ENCODE data around the gene FBXO47. TPM values are rescaled to one million over a fixed set of nuclear protein-coding genes. Genes with fewer than 3 reads are reported as not detected.

The FBXO47 gene
- total RNA-seq, 1 experiment from 2014 or later, result not detected

- DNase-seq (ENCODE audit: low read depth, low spot score), result no peak
- in situ Hi-C loops (cut with HindIII; ENCODE audit: low pct_unique_long_range_greater_than_20kb, low sequenced_read_pairs), result no loop called here
Measured at GRCh38 chr17:38897176-38897575, 70.0 kb downstream of the FBXO47 start.

GRCh38 chr17:38896346-38896954 is 70.8 kb downstream of the FBXO47 start:
- in situ Hi-C loops (cut with HindIII; ENCODE audit: low pct_unique_long_range_greater_than_20kb, low sequenced_read_pairs), result no loop called here
- DNase-seq (ENCODE audit: low read depth, low spot score), result no peak

- in situ Hi-C loops (cut with HindIII; ENCODE audit: low pct_unique_long_range_greater_than_20kb, low sequenced_read_pairs), result no loop called here
- DNase-seq (ENCODE audit: low read depth, low spot score), result no peak
Measured at GRCh38 chr17:38894276-38894675, 72.9 kb downstream of the FBXO47 start.

GRCh38 chr17:38893607-38894006 is 73.6 kb downstream of the FBXO47 start:
- no peak for DNase-seq (ENCODE audit: low read depth, low spot score)
- in situ Hi-C loops (cut with HindIII; ENCODE audit: low pct_unique_long_range_greater_than_20kb, low sequenced_read_pairs), result no loop called here

- in situ Hi-C loops (cut with HindIII; ENCODE audit: low pct_unique_long_range_greater_than_20kb, low sequenced_read_pairs), result no loop called here
- DNase-seq (ENCODE audit: low read depth, low spot score), result no peak
Measured at GRCh38 chr17:38893113-38893512, 74.1 kb downstream of the FBXO47 start.

- no peak for DNase-seq (ENCODE audit: low read depth, low spot score)
- in situ Hi-C loops (cut with HindIII; ENCODE audit: low pct_unique_long_range_greater_than_20kb, low sequenced_read_pairs), result no loop called here
Measured at GRCh38 chr17:38892620-38893019, 74.6 kb downstream of the FBXO47 start.

GRCh38 chr17:38892083-38892482 is 75.1 kb downstream of the FBXO47 start:
- in situ Hi-C loops (cut with HindIII; ENCODE audit: low pct_unique_long_range_greater_than_20kb, low sequenced_read_pairs), result no loop called here
- no peak for DNase-seq (ENCODE audit: low read depth, low spot score)

- in situ Hi-C loops (cut with HindIII; ENCODE audit: low pct_unique_long_range_greater_than_20kb, low sequenced_read_pairs), result no loop called here
- DNase-seq (ENCODE audit: low read depth, low spot score), result no peak
Measured at GRCh38 chr17:38891441-38891840, 75.8 kb downstream of the FBXO47 start.

- no peak for DNase-seq (ENCODE audit: low read depth, low spot score)
- in situ Hi-C loops (cut with HindIII; ENCODE audit: low pct_unique_long_range_greater_than_20kb, low sequenced_read_pairs), result no loop called here
Measured at GRCh38 chr17:38890410-38890746, 76.8 kb downstream of the FBXO47 start.

- DNase-seq (ENCODE audit: low read depth, low spot score), result no peak
- in situ Hi-C loops (cut with HindIII; ENCODE audit: low pct_unique_long_range_greater_than_20kb, low sequenced_read_pairs), result no loop called here
Measured at GRCh38 chr17:38889745-38890409, 77.3 kb downstream of the FBXO47 start.

GRCh38 chr17:38888842-38889241 is 78.4 kb downstream of the FBXO47 start:
- DNase-seq (ENCODE audit: low read depth, low spot score), result no peak
- in situ Hi-C loops (cut with HindIII; ENCODE audit: low pct_unique_long_range_greater_than_20kb, low sequenced_read_pairs), result no loop called here

GRCh38 chr17:38886643-38887010 is 80.6 kb downstream of the FBXO47 start:
- in situ Hi-C loops (cut with HindIII; ENCODE audit: low pct_unique_long_range_greater_than_20kb, low sequenced_read_pairs), result no loop called here
- DNase-seq (ENCODE audit: low read depth, low spot score), result no peak

Small RNA genes within 50 kb of the gene (small RNA-seq; reads per million reads assigned to genes)
- gene MIR6779, result 0 reads per million in 2 experiments

Other genes starting within 250 kb of the FBXO47 start
- gene CISD3, start 237.1 kb downstream of the FBXO47 start, total RNA-seq (2014; rRNA removed; shearing (Covaris generic)), result 6.0 and 7.1 TPM in 2 replicates
- 3.5 and 4.3 TPM in 2 replicates for gene PCGF2, start 219.1 kb downstream of the FBXO47 start, total RNA-seq (2014; rRNA removed; shearing (Covaris generic))
- gene PSMB3, start 214.7 kb downstream of the FBXO47 start, total RNA-seq (2014; rRNA removed; shearing (Covaris generic)), result 300 and 342 TPM in 2 replicates
- 21.6 and 23.1 TPM in 2 replicates for gene PIP4K2B, start 167.8 kb downstream of the FBXO47 start, total RNA-seq (2014; rRNA removed; shearing (Covaris generic))
- gene CWC25, start 142.1 kb downstream of the FBXO47 start, total RNA-seq (2014; rRNA removed; shearing (Covaris generic)), result 10.1 and 12.5 TPM in 2 replicates
- gene RPL23, start 113.7 kb downstream of the FBXO47 start, total RNA-seq (2014; rRNA removed; shearing (Covaris generic)), result 2,873 and 3,047 TPM in 2 replicates
- 16.7 and 16.8 TPM in 2 replicates for gene LASP1, start 97.3 kb downstream of the FBXO47 start, total RNA-seq (2014; rRNA removed; shearing (Covaris generic))
- 0.43 and 0.48 TPM in 2 replicates for gene PLXDC1, start 184.2 kb upstream of the FBXO47 start, total RNA-seq (2014; rRNA removed; shearing (Covaris generic))
- not detected in 2 replicates for gene ARL5C, start 198.8 kb upstream of the FBXO47 start, total RNA-seq (2014; rRNA removed; shearing (Covaris generic))
- 0.72 and 0.74 TPM in 2 replicates for gene CACNB1, start 230.3 kb upstream of the FBXO47 start, total RNA-seq (2014; rRNA removed; shearing (Covaris generic))
- gene RPL19, start 232.9 kb upstream of the FBXO47 start, total RNA-seq (2014; rRNA removed; shearing (Covaris generic)), result 4,194 and 4,277 TPM in 2 replicates

Measured in SK-MEL-5 (cell line).